Activated CD4-positive, alpha-beta T cell treated with anti-CD3 and anti-CD28 coated beads, Interleukin-10, Interleukin-2, amounts not matched to agents 100 ng/mL and 50 ng/mL, durations not matched to agents 16 hours and 8 hours (primary cell): ENCODE data around the gene TNFAIP8L1.
A peak's percentile ranks its signal among the peaks of the same experiment; 100 is the strongest.

ENCODE experiments used
- DNase-seq: peaks from one replicate; pipeline ENCODE4 v3.0.0-alpha.2; 2020

The TNFAIP8L1 gene

GRCh38 chr19:4613254-4613751 lies 26.0 kb upstream of the TNFAIP8L1 start:
- no peak for DNase-seq

DNA sequence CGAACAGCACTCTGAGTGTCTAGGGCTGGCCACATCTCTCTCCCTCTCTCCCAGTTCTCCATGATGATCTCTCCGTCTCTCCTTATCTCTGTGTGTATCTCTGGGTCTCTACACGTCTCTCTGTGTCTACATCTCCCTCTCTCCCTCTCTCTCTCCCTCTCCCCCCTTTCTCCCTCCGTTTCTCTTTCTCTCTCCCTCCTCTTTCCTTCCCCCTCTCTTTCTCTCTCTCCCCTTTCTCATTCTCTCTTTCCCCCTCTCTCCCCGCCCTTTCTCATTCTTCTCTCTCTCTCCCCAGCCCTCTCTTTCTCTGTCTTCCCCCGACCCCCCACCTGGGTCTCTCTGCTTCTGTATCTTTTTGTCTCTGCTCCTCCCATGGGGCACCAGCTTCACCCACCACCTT lies 21.3 kb upstream of the TNFAIP8L1 start:
- no peak for DNase-seq

DNA sequence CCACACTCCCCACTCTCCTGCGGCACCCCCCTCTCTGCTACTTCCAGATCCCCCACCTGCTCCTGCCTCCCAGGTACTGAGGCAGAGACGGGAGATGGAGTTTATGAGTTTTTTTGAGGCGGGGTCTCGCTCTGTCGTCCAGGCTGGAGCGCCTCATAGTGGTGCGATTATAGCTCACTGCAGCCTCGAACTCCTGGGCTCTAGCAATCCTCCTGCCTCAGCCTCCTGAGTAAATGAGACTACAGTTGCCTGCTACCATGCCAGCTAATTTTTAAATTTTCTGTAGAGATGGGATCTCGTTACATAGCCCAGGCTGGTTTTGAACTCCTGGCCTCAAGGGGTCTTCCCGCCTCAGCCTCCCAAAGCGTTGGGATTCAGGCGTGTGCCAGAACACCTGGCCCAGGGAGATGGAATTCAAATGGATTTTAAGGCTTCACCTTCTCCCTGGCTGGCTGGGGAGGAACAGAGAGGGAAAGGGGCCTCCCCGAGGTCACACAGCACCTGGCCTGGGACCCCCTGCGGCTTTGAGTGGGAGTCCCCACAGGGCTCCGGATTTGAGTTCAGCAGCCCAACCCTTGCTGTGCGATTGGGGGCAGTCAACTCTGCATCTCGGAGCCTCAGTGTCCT lies 19.5 kb upstream of the TNFAIP8L1 start:
- DNase-seq, result no peak

- DNase-seq, result no peak
Measured at GRCh38 chr19:4620675-4621074, 18.6 kb upstream of the TNFAIP8L1 start.

DNA sequence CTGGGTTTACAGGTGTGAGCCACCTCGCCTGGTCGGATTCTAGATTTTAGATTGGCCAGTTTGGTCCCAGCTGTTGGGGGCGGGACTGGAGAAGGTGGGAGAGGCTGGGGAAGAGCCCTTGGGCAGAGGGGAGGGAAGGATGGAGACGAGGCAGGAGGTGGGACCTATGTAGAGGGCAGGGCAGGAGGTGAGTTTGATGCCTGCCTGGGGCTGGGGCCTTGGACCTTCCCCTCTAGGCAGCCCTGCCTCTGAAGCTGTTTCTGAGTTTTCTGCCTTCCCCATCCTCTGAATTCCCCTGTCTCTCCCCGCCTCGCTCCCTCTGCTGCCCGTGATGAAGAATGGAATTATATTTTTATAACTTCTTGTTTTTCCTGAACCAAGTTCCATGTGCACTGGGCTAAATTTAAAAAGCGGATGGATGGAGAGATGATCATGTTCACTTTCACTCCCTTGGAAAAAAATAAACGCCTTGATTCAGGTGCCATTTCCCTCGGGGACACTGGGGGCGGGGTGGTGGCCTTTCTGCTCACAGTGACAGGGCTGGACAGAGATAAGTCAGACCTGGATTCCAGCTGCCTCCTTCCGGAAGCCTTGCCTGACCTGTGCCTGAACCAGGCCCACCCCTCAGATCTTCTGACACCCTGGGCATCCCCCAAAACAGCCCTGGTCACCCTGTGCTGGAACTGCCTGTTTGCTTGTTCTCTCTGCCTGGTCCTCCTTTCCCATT lies 16.5 kb upstream of the TNFAIP8L1 start:
- DNase-seq, result no peak

DNA sequence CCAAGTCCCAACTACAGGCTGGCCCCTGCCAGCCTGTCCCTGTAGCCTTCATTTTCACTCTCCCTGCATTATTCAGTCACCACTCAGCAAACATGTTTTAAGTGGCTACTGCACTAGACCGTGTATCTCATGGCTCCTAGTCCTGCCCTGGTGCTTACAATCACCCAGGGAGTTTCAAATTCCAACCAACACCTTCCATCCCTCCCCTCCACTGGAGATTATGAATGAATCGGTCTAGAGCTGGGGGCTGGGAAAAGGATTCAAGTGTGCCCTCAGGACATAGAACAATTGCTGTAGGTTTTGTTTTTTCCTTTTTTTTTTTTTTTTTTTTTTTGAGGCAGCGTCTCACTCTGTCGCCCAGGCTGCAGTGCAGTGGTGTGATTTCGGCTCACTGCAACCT lies 15.0 kb upstream of the TNFAIP8L1 start:
- DNase-seq, result no peak

DNA sequence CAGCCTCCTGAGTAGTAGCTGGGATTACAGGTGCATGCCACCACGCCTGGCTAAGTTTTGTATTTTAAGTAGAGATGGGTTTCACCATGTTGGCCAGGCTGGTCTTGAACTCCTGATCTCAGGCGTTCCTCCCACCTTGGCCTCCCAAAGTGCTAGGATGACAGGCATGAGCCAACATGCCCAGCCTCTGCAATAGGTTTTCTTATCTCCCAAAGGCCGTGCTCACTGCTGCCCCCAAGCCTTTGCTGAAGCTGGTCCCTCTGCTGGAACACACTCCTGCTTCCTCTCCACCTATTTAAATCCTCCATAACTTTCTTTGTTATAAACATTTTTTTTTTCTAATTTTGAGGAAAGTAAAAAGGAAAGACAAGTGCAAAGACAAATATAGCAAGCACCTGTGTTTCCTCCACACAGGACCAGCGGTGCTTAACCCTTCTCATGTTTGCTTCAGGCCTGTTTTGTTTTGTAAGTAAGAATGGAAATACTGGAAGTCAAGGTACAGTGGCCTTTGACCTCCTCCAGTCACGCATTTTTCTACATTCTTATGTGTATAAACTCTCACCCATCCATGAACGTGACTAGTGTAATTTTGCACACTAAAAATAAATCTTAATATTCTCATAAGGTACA lies 14.5 kb upstream of the TNFAIP8L1 start:
- no peak for DNase-seq

DNA sequence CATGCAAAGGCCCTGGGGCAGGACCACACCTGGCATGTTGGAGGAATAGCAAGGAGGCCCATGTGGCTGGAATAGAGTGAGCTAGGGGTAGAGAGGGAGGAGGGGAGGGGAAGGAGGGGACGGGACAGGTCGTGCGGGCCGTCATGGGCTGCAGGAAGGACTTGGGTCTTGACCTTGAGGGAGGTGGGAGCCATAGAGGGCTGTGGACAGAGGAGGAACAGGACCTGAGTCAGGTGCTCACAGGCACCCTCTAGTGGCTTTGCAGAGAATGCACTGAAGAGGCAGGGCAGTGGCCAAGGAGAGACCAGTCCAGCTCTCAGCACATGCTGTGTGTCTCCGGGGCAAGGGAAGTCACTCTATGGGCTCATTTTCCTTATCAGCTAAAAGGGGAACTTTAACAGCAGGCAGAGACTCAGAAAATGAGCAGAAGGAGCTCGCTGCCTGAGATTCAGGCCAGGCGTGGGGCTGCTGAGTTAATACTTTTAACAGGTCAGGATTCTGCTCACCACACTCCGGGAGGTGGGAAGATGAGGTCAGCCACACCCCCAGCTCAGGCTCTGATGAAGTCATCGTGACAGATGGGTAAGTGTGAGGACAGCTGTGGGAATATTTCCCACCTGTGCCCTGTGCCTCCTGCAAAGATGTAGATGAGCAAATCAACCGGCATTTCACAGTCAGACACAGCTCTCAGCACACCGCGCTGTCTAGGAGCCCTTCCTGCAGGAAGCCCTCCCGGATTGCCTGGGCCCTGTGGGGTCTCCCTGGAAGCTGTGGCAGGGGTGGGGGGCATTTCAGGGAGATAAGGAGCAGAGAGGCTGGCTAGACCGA lies 6.0 kb upstream of the TNFAIP8L1 start:
- DNase-seq, result peak; percentile 76

- DNase-seq, result no peak
Measured at GRCh38 chr19:4635754-4636116, 3.6 kb upstream of the TNFAIP8L1 start.

- DNase-seq, result peak; percentile 81
Measured at GRCh38 chr19:4636151-4636717, 3.1 kb upstream of the TNFAIP8L1 start.

DNA sequence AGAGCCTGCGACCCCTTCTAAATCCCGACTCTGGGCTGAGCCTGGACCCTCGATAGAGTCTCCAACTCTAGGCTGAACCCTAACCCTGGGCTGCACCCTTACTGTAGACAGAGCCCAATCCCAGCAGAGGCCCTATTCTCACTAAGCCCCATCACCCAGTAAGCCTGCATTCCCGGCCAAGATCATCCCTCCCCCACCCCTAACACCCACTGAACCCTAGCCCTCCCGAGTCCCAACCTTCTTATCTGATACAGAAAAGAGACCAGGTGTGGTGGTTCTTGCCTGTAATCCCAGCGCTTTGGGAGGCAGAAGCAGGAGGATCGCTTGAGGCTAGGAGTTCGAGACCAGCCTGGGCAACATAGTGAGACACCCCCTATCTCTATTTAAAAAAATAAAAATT lies 2.6 kb upstream of the TNFAIP8L1 start:
- no peak for DNase-seq

GRCh38 chr19:4638317-4638716 lies 999 bp upstream of the TNFAIP8L1 start:
- DNase-seq, result no peak

DNA sequence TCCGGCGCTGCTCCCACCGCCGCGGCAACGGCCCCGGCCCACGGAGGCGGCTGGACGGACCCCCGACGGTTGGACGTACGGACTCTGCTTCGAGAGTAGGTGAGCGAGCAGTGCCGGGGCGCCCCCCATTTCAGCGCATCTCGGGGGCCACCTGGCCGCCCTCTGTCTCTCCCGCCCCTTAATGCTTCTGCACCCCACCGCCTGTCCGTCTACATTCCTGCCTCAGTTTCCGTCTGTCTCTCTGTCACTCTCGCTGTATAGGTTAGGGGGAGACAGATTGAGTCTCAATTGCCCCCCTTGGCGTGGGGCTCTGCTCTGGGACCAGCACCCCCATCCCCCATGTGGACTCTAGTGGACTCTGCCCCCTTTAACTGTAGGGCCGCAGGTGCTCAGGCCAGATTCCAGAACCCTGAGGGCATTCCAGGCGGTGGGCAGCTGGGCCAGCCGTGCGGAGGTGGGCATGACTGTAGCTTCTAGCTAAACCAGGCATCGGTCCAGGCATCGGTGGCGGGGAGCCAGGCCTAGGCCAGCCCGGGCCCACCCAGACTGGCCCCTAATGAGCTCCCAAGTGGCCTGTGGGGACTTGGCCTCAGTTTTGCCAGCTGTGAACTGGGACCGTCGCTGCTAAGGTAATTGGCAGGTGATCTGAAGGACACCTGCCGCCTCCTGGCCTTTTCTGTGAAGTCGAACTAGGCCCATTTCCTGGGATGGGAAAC lies 373 bp downstream of the TNFAIP8L1 start:
- no peak for DNase-seq

DNA sequence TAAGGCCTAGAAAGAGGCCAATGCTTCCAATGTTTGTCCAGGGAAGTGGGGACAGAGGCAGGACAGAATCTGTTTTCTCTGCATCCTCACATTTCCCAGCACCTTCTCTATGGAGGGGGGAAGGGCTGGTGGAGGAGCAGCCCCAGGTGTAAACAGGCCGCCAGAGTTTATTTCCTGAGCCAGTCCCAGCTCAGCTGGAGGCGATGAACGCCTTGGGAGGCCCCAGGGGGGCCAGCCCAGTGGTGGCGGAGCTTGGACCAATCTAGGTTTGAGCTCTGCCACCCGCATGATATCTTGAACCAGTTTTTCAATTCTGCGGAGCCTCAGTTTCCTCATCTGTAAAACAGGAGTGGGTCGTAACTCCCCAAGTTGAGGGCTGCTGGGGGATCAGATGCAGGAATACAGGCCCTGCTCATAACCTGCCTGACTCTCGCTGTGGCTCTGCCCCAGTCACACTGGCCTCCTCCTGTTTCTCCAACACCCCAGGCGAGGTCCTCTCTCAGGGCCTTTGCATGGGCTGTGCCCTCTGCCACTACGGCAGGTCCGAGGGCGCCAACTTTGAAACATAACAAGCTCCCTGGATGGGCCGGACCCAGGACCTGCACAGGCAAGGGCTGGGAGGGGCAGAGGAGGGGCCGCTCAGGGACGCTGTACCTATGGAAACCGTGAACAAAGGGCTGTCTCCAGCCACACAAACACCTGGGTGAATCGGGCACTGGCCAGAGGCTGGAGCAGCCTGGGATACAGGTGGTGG lies 1.1 kb downstream of the TNFAIP8L1 start:
- DNase-seq, result no peak

- no peak for DNase-seq
Measured at GRCh38 chr19:4641132-4641531, 1.8 kb downstream of the TNFAIP8L1 start.

GRCh38 chr19:4642625-4643024 lies 3.3 kb downstream of the TNFAIP8L1 start:
- no peak for DNase-seq

DNA sequence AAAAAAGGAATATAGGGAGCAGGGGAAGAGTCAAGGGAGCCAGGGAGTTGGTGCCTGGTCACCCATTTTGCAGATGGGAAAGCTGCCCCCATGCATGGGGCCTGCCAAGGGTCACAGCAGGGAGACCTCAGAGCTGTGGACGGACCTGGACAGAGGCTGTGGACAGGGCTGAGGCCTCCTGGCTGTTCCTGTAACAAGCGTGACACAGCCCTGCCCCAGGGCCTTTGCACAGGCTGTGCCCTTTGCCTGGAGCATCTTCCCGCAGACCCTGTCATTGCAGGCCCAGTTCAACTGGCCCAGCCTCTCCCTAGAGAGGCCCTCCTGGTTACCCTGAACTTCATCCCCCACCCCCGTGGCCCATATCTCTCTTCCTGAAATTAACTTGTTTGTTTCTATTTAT lies 6.4 kb downstream of the TNFAIP8L1 start:
- no peak for DNase-seq

DNA sequence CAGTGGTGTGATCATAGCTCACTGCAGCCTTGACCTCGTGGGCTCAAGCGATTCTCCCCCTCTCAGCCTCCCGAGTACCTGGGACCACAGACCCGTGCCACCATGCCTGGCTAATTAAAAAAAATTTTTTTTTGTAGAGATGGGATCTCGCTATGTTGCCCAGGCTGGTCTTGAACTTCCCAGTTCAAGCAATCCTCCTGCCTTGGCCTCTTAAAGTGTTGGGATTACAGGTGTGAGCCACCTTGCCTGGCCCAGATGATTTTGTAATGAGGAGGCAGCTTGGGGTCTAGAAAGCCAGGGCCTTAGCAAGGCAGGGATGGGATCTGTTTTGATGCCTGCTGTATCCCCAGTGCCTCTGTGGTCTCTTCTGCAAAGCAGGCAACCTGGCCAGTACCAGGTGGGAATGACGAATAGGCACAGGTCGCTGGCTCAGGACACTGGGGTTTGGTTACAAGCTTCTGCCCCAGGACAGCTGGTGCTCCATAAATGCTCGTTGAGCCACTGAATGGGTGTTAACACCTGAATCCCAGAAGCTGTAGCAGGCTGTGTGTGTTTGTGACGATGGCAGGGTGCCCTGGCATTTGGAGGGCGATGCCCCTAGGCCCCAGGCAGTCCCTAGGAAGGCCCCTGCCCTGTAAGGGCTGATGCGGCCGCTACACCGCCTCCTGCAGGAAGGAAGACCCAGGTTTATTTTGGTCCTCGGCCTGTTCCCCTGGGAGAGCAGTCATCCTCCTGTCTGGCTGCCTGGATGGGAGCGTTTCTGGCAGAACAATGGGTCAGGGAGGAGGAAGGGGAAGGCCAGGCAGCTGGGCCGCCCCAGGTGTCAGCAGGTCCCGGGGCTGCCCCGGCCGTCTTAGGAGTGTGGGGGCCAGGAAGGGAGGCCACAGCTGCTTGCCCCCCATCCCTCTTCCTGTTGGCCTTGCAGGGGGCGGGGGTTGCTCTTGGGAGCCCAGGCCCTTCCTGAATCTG lies 8.6 kb downstream of the TNFAIP8L1 start:
- DNase-seq, result no peak

DNA sequence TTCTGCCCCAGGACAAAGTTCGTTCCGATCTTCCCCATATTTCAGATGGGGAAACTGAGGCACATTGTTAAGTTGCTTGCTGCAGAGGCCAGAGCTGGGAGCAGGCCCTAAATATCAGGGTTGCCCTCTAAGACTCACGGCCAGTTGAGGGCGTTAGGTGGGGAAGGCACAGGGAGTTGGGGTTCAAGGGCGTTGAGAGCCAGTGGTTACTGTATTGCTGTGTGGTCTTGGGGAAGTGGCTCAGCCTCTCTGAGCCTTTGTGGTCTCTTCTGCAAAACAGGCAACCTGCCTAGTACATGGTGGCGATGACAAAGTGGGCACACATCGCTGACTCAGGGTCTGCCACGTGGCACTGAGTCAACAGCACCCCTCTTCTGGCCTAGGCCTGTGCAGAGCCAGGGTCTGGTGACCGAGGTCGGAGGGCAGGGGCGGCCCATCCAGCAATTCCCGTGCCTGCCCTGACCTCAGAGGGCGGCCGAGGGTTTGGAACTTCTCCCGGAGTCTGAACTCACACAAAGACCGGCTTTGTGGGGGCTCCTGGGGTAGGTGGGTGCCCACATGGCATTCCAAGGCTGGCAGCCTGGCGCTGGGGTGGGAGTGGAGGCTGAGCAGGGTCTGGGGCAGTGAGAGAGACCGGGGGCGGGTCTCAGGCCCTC lies 10.2 kb downstream of the TNFAIP8L1 start:
- DNase-seq, result no peak

DNA sequence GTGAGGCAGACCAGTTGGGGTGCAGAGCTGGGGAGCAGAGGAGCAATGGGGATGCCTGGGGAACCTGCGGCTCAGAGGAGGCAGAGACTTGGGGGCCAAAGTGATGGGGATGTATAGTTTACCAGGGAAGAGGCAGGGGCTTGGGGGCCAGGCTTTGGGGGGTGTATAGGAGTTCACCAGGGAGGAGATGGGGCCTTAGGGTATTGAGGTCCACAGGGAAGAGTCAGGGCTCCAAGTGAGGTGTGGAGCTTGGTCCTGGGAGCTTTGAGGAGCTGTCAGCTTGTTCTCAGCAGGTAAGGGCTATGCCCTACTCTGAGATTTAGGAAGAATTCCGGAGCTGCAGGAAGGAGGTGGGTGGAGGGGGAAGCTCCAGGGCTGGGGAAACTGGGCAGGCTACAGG lies 10.8 kb downstream of the TNFAIP8L1 start:
- DNase-seq, result no peak
